A549 (cell line): ENCODE measurements around the gene DNAJB13. TPM values are rescaled to one million over a fixed set of nuclear protein-coding genes. Genes with fewer than 3 reads are reported as not detected.
A peak's percentile ranks its signal among the peaks of the same experiment; 100 is the strongest.
"Not testable (repeated sequence)": the region's sequence is repeated elsewhere in the genome, so short reads cannot be mapped to it uniquely, and the experiment has no call there.

Experiments used
- ATAC-seq, 2 experiments: fragments of 200-7000 bp in 1 of 2; fragments of >200 bp in 1 of 2; cut with Nextera tagmentation in 1 of 2; cut with Tn5 transposase in 1 of 2; 3 replicates each; pipeline versions ENCODE4 v1.8.0 to v1.9.1; 2018 to 2020; ENCODE audit warnings: mild to moderate bottlenecking in 1 of 2, moderate library complexity in 1 of 2
- CTCF ChIA-PET: fragments of 300-600 bp; sonication (Branson Sonifier 250); formaldehyde crosslinking; extraction: SDS; loops from one replicate; lab custom pipeline; 2021; ENCODE audit warnings: antibody characterized with exemption, inconsistent platforms; lab: Yijun Ruan, JAX
- POLR2A ChIA-PET: fragments of 350-600 bp; formaldehyde crosslinking; extraction: SDS; loops from one replicate; lab custom pipeline; 2021; ENCODE audit warnings: antibody characterized with exemption, inconsistent platforms; lab: Yijun Ruan, JAX
- DNase-seq, 2 experiments: peaks; one replicate each; pipeline versions ENCODE4 v3.0.0 to v3.0.0-alpha.2; 2011 to 2016; ENCODE audit warnings: low read depth in 1 of 2, low spot score in 1 of 2
- FAIRE-seq: peaks from 2 replicates; lab custom pipeline; 2011; peaks lifted over from hg19 to GRCh38; lab: Jason Lieb, UNC
- H3K27ac ChIP-seq, 2 experiments: fragments of >200 bp; sonication (Bioruptor Twin); formaldehyde crosslinking; 3 replicates each; pipeline ENCODE4 v1.5.1; 2016 to 2017
- H3K4me1 ChIP-seq: fragments of >200 bp; sonication (Bioruptor Twin); formaldehyde crosslinking; 3 replicates; pipeline ENCODE4 v1.6.1; 2016
- H3K4me2 ChIP-seq: fragments of >200 bp; sonication (Bioruptor Twin); formaldehyde crosslinking; 3 replicates; pipeline ENCODE4 v1.6.1; 2016
- H3K4me3 ChIP-seq: fragments of >200 bp; sonication (Bioruptor Twin); formaldehyde crosslinking; 3 replicates; pipeline ENCODE4 v1.5.1; 2016
- H3K9me3 ChIP-seq: fragments of >200 bp; sonication (Bioruptor Twin); formaldehyde crosslinking; 3 replicates; pipeline ENCODE4 v1.6.1; 2016
- ATOH8 ChIP-seq: fragments of 250-450 bp; sonication (Bioruptor Pico); IDR thresholded peaks from 2 replicates; pipeline ENCODE4 v1.5.0; 2020; ENCODE audit warnings: low read depth, mild to moderate bottlenecking, moderate library complexity
- CBX8 ChIP-seq: fragments of 200-600 bp; sonication (generic); IDR thresholded peaks from 2 replicates; pipeline ENCODE4 v1.6.1; 2016
- CEBPB ChIP-seq, 2 experiments: fragments of >200 bp in 1 of 2; sonication (Bioruptor Twin) in 1 of 2; formaldehyde crosslinking in 1 of 2; IDR thresholded peaks; 2 replicates each; pipeline ENCODE4 v1.6.1; 2012 to 2016
- E2F6 ChIP-seq: IDR thresholded peaks from 2 replicates; pipeline ENCODE4 v1.6.1; 2012; ENCODE audit warnings: low read depth, borderline replicate concordance
- EHF ChIP-seq: fragments of 250-450 bp; sonication (Bioruptor Pico); IDR thresholded peaks from 2 replicates; pipeline ENCODE4 v1.5.0; 2020; ENCODE audit warnings: mild to moderate bottlenecking
- EP300 ChIP-seq, 2 experiments: fragments of >200 bp; sonication (Bioruptor Twin); formaldehyde crosslinking; IDR thresholded peaks; 2 replicates in 1 of 2; 3 replicates in 1 of 2; pipeline ENCODE4 v1.6.1; 2016 to 2017
- FOSL2 ChIP-seq, 2 experiments: fragments of 450-650 bp in 1 of 2; fragments of >200 bp in 1 of 2; sonication (Bioruptor Twin) in 1 of 2; formaldehyde crosslinking; IDR thresholded peaks; 2 replicates each; pipeline versions ENCODE4 v1.5.0 to v1.6.1; 2016 to 2020; ENCODE audit warnings: mild to moderate bottlenecking in 1 of 2, moderate library complexity in 1 of 2
- GATA3 ChIP-seq: IDR thresholded peaks from 2 replicates; pipeline ENCODE4 v1.6.1; 2012; ENCODE audit warnings: borderline replicate concordance
- HDAC2 ChIP-seq: fragments of 200-600 bp; sonication (generic); IDR thresholded peaks from 2 replicates; pipeline ENCODE4 v1.6.1; 2016
- HOXB5 ChIP-seq: fragments of 250-450 bp; sonication (Bioruptor Pico); IDR thresholded peaks from 2 replicates; pipeline ENCODE4 v1.5.0; 2020; ENCODE audit warnings: mild to moderate bottlenecking, moderate library complexity
- JUNB ChIP-seq: fragments of >200 bp; sonication (Bioruptor Twin); formaldehyde crosslinking; IDR thresholded peaks from 2 replicates; pipeline ENCODE4 v1.6.1; 2016
- KDM1A ChIP-seq: fragments of 200-600 bp; sonication (generic); IDR thresholded peaks from 2 replicates; pipeline ENCODE4 v1.6.1; 2016; ENCODE audit warnings: low read depth, mild to moderate bottlenecking
- MAZ ChIP-seq: fragments of 150-350 bp; IDR thresholded peaks from 2 replicates; pipeline ENCODE4 v1.6.1; 2014; ENCODE audit warnings: antibody characterized with exemption, low read depth, low read length, borderline replicate concordance
- NR3C1 ChIP-seq: fragments of >200 bp; sonication (Bioruptor Twin); formaldehyde crosslinking; IDR thresholded peaks from 3 replicates; pipeline ENCODE4 v1.6.1; 2017
- POLR2A ChIP-seq: IDR thresholded peaks from 2 replicates; pipeline ENCODE4 v1.6.1; 2012; ENCODE audit warnings: mild to moderate bottlenecking, low read length
- POLR2AphosphoS2 ChIP-seq: conservative IDR thresholded peaks from 2 replicates; pipeline ENCODE4 v1.6.1; 2012; ENCODE audit warnings: low read length, improper control_type of control experiment, inconsistent platforms
- RCOR1 ChIP-seq: fragments of 150-350 bp; IDR thresholded peaks from 2 replicates; pipeline ENCODE4 v1.6.1; 2014; ENCODE audit warnings: antibody characterized with exemption, low read length, low read depth
- SMC3 ChIP-seq: fragments of >200 bp; sonication (Bioruptor Twin); formaldehyde crosslinking; IDR thresholded peaks from 3 replicates; pipeline ENCODE4 v1.6.1; 2018; ENCODE audit warnings: inconsistent platforms
- TFCP2L1 ChIP-seq: fragments of 250-450 bp; sonication (Bioruptor Pico); IDR thresholded peaks from 2 replicates; pipeline ENCODE4 v1.5.0; 2021; ENCODE audit warnings: mild to moderate bottlenecking
- TP53 ChIP-seq: fragments of 250-450 bp; sonication (Bioruptor Pico); IDR thresholded peaks from 2 replicates; pipeline ENCODE4 v1.5.0; 2021; ENCODE audit warnings: mild to moderate bottlenecking, moderate library complexity
- ZC3H11A ChIP-seq: fragments of 450-650 bp; IDR thresholded peaks from 2 replicates; pipeline ENCODE4 v1.6.1; 2014; ENCODE audit warnings: antibody characterized with exemption, mild to moderate bottlenecking
- ZNF302 ChIP-seq: fragments of 250-450 bp; sonication (Bioruptor Pico); IDR thresholded peaks from 2 replicates; pipeline ENCODE4 v1.9.0; 2021; ENCODE audit warnings: inconsistent platforms, mild to moderate bottlenecking, moderate library complexity
- WGBS: methylation state at CpG from one replicate; pipeline ENCODE4 v1.1.6; 2017; ENCODE audit errors: missing lambda C conversion rate; 5-methylcytosine and 5-hydroxymethylcytosine counted together
- polyA plus RNA-seq, 4 experiments: library from polyadenylated mRNA; depleted of rRNA in 3 of 4; stranded (reverse); fragments of >200 nt; fragmentation: RNase III in 1 of 4; extraction: RNeasy Plus Mini Kit Qiagen cat#74134 plus additional on column Dnase treatment in 1 of 4; gene quantifications; 2 replicates in 3 of 4; 3 replicates in 1 of 4; pipeline ENCODE4 v1.2.3, GENCODE V29; 2011 to 2017

Gene DNAJB13
- polyA plus RNA-seq, 2 of the 4 experiments (the other 2 are of a cell fraction): 0.75 to 0.90 TPM

- TF ChIP-seq RCOR1: no peak
- no peak for TF ChIP-seq CBX8
- TF ChIP-seq KDM1A: no peak
- no peak for TF ChIP-seq HDAC2
- TF ChIP-seq SMC3: no peak
- no peak for TF ChIP-seq POLR2AphosphoS2
- TF ChIP-seq POLR2A: no peak
- TF ChIP-seq FOSL2 (IDR thresholded peaks at IDR 0.05): no peak
- TF ChIP-seq FOSL2 (CRISPR knock-in tag; IDR thresholded peaks at IDR 0.05): no peak
- TF ChIP-seq EP300 (IDR thresholded peaks at IDR 0.05): no peak
These were observed 18.0 kb upstream of the DNAJB13 start (continued) for GRCh38 chr11:73932781-73933180.

GRCh38 chr11:73936047-73936446 is 14.8 kb upstream of the DNAJB13 start:
- H3K4me2 ChIP-seq, DNase-seq, POLR2A ChIA-PET, H3K27ac ChIP-seq, H3K9me3 ChIP-seq, H3K4me3 ChIP-seq, ATAC-seq, H3K4me1 ChIP-seq, CTCF ChIA-PET, FAIRE-seq: not testable (repeated sequence)
- WGBS: 87% methylated on average over 2 of the region's 25 CpGs

GRCh38 chr11:73939096-73939495 is 11.7 kb upstream of the DNAJB13 start:
- 55% methylated on average over 4 of the region's 4 CpGs for WGBS
- ChIA-PET POLR2A (no interaction called here), CTCF (interaction anchor here (3.2 kb wide), 1 partner anchor 8 kb away, joined by 11 read pairs; no protein-coding TSS in a partner anchor)
- Histone ChIP-seq H3K27ac (no peak overlapping the region), H3K9me3 (no peaks in the 10 kb centered on the region), H3K4me1 (0 out of 3 replicates have a peak, but pooled peaks cover 3% of the 10 kb centered on the region), H3K4me3 (no peak overlapping the region), H3K4me2 (no peak overlapping the region)
- no peak for FAIRE-seq
- no peak for TF ChIP-seq TFCP2L1
- no peak for TF ChIP-seq JUNB
- TF ChIP-seq EP300 (IDR thresholded peaks at IDR 0.05): no peak
- TF ChIP-seq ZC3H11A: no peak
- TF ChIP-seq GATA3: no peak
- no peak for TF ChIP-seq NR3C1
- TF ChIP-seq ZNF302: no peak
- no peak for TF ChIP-seq EHF
- no peak for TF ChIP-seq HOXB5
- no peak for TF ChIP-seq ATOH8 (CRISPR knock-in tag)
- no peak for TF ChIP-seq CEBPB (IDR thresholded peaks at IDR 0.05)
- TF ChIP-seq TP53 (CRISPR knock-in tag): no peak
- TF ChIP-seq RCOR1: no peak
- no peak for TF ChIP-seq E2F6
- TF ChIP-seq SMC3: no peak
- DNase-seq: peak in 1 of 2 experiments; percentile 24
- ATAC-seq: no peak

GRCh38 chr11:73940801-73941570 is 9.8 kb upstream of the DNAJB13 start:
- DNase-seq: no peak
- FAIRE-seq: no peak

More at GRCh38 chr11:73940801-73941570, 9.8 kb upstream of the DNAJB13 start:
- Histone ChIP-seq H3K4me2 (no peak overlapping the region), H3K27ac (no peak overlapping the region), H3K4me3 (no peak overlapping the region), H3K9me3 (no peaks in the 10 kb centered on the region), H3K4me1 (0 out of 3 replicates have a peak, but pooled peaks cover 3% of the 10 kb centered on the region)
- 94% methylated on average over 9 of the region's 9 CpGs for WGBS
- POLR2A ChIA-PET: no interaction called here
- CTCF ChIA-PET: interaction anchor here (1.1 to 3.2 kb wide), 3 partner anchors 10 to 153 kb away, joined by 3 to 11 read pairs (median 4); partner anchors contain the start of gene MRPL48
- no peak for TF ChIP-seq MAZ
- ATAC-seq: no peak
